Spleen (tissue), 11 donors: ENCODE data around the gene XPO4. TPM values are rescaled to one million over a fixed set of nuclear protein-coding genes. Genes with fewer than 3 reads are reported as not detected.
A peak's percentile ranks its signal among the peaks of the same experiment; 100 is the strongest.

ENCODE experiments used
- DNase-seq: peaks from one replicate; pipeline ENCODE4 v3.0.0-alpha.2; 2020
- H3K27ac ChIP-seq, 8 donors: fragments of 200-600 bp; sonication (generic) in 7 of 8; 1 replicate in 4 of 8; 2 replicates in 4 of 8; pipeline versions ENCODE4 v1.5.0 to v1.8.0; 2016 to 2021; ENCODE audit warnings: inconsistent platforms in 4 of 8, mild to moderate bottlenecking in 4 of 8, moderate library complexity in 1 of 8
- H3K27me3 ChIP-seq, 7 donors: fragments of 200-600 bp; sonication (generic) in 6 of 7; replicated peaks in 1 of 7; 1 replicate in 4 of 7; 2 replicates in 3 of 7; pipeline versions ENCODE4 v1.5.0 to v1.8.0; 2016 to 2021; ENCODE audit warnings: inconsistent platforms in 3 of 7, mild to moderate bottlenecking in 1 of 7
- H3K36me3 ChIP-seq, 6 donors: fragments of 200-600 bp; sonication (generic) in 5 of 6; 1 replicate in 4 of 6; 2 replicates in 2 of 6; pipeline versions ENCODE4 v1.5.0 to v1.8.0; 2016 to 2021; ENCODE audit warnings: inconsistent platforms in 2 of 6
- H3K4me1 ChIP-seq, 6 donors: fragments of 200-600 bp; sonication (generic) in 5 of 6; 1 replicate in 3 of 6; 2 replicates in 3 of 6; pipeline versions ENCODE4 v1.5.0 to v1.8.0; 2016 to 2021; ENCODE audit warnings: inconsistent platforms in 3 of 6
- H3K4me3 ChIP-seq, 8 donors: fragments of 200-600 bp; sonication (generic) in 7 of 8; 1 replicate in 4 of 8; 2 replicates in 4 of 8; pipeline versions ENCODE4 v1.5.0 to v1.8.0; 2016 to 2021; ENCODE audit warnings: inconsistent platforms in 4 of 8, mild to moderate bottlenecking in 4 of 8, moderate library complexity in 2 of 8
- H3K9me3 ChIP-seq, 8 donors: fragments of 200-600 bp; sonication (generic) in 7 of 8; 1 replicate in 4 of 8; 2 replicates in 4 of 8; pipeline versions ENCODE4 v1.5.0 to v1.8.0; 2016 to 2021; ENCODE audit warnings: inconsistent platforms in 4 of 8
- CTCF ChIP-seq, 11 experiments: fragments of 200-600 bp in 7 of 11; fragments of 450-650 bp in 4 of 11; sonication (generic) in 4 of 11; IDR thresholded peaks in 8 of 11; conservative IDR thresholded peaks in 3 of 11; 1 replicate in 7 of 11; 2 replicates in 4 of 11; pipeline versions ENCODE4 v1.4.0 to v1.8.0; 2016 to 2021; ENCODE audit warnings: antibody characterized with exemption in 11 of 11, inconsistent platforms in 4 of 11, mild to moderate bottlenecking in 1 of 11
- POLR2A ChIP-seq, 3 donors: fragments of 450-650 bp; IDR thresholded peaks; one replicate each; pipeline ENCODE4 v1.5.1; 2017; ENCODE audit warnings: antibody characterized with exemption in 3 of 3, mild to moderate bottlenecking in 1 of 3
- POLR2AphosphoS5 ChIP-seq, 3 donors: sonication (generic); formaldehyde crosslinking; IDR thresholded peaks; one replicate each; pipeline ENCODE4 v1.5.1; 2017; ENCODE audit warnings: antibody characterized with exemption in 3 of 3
- WGBS, 5 donors: extraction: QIAGEN DNeasy Blood & Tissue Kit in 3 of 5; methylation state at CpG; one replicate each; pipeline versions ENCODE4 v1.1.5 to v1.1.7; 2013 to 2018; 5-methylcytosine and 5-hydroxymethylcytosine counted together
- intact Hi-C: fragments of 100-400 bp; cut with DNase I; formaldehyde crosslinking; loops from one replicate; pipeline ENCODE4 v1.15.0; 2023; ENCODE audit warnings: low total_unique reads
- polyA plus RNA-seq, 3 donors: library from polyadenylated mRNA; stranded (reverse); fragments of 200-250 nt; gene quantifications; one replicate each; pipeline ENCODE4 v1.2.1, GENCODE V29; 2013
- total RNA-seq, 7 donors: library from RNA; depleted of rRNA in 3 of 7; stranded (reverse); fragments of >200 nt in 3 of 7; fragmentation: NEBNext Ultra II Directional in 4 of 7; extraction: Animal tissue kit (Norgen Biotek cat#: 25700) in 4 of 7; gene quantifications; one replicate each; pipeline versions ENCODE4 v1.1.0 to v1.2.1, GENCODE V29; 2016 to 2021
- donor health status: healthy with polysubstance abuse.
- donor health status: DM: no; HTN: no; CAD: no; lungs with moderate emphysema.
- donor health status: DM: no; HTN: no; CAD: no.
- donor health status: Bipolar disorder and iron deficiency.
- donor health status: healthy.
- donor health status: DM: no; HTN: no; CAD: no.
- donor health status: DM: yes; HTN: yes; CAD: no.

XPO4 gene
- total and polyA plus RNA-seq, 10 donors, result 3.1 to 23.1 (median 17.5) TPM

- Histone ChIP-seq H3K4me1 (peaks cover 0 to 28% (median 14%) of the 10 kb centered on the region in 6 donors), H3K4me3 (peak overlapping the region; percentile 61 to 79 (median 66)), H3K9me3 (peaks cover 4 to 31% (median 28%) of the 10 kb centered on the region in 8 donors), H3K27me3 (no peaks in the 10 kb centered on the region), H3K36me3 (peaks cover 0 to 35% (median 0%) of the 10 kb centered on the region in 6 donors), H3K27ac (peak overlapping the region; percentile 87 to 96 (median 92))
- no peak for DNase-seq
- WGBS, 5 donors, result 73 to 86% (median 82%) methylated on average over 10 of the region's 10 CpGs
- intact Hi-C loops, result loop anchor here (10.0 kb wide), 1 partner anchor 58 kb away; no protein-coding TSS in a partner anchor
- TF ChIP-seq CTCF (IDR thresholded peaks at IDR 0.05 in 8 of 11, conservative IDR thresholded peaks at IDR 0.05 in 3 of 11) (no peak), POLR2A (IDR thresholded peaks at IDR 0.05) (no peak), POLR2AphosphoS5 (IDR thresholded peaks at IDR 0.05) (no peak)
Observed at GRCh38 chr13:20772401-20773131, 130.0 kb downstream of the XPO4 start.

GRCh38 chr13:20769834-20770233 lies 132.7 kb downstream of the XPO4 start:
- H3K27me3 ChIP-seq, result no peaks in the 10 kb centered on the region
- no peak for DNase-seq
- H3K4me1 ChIP-seq, result peaks cover 0 to 27% (median 14%) of the 10 kb centered on the region in 6 donors
- WGBS, 5 donors, result 94 to 100% (median 98%) methylated on average over 1 of the region's 1 CpG
- H3K4me3 ChIP-seq, result no peak overlapping the region
- intact Hi-C loops, result loop anchor here (10.0 kb wide), 1 partner anchor 55 kb away; no protein-coding TSS in a partner anchor
- TF ChIP-seq POLR2A (IDR thresholded peaks at IDR 0.05), result no peak
- no peak for TF ChIP-seq POLR2AphosphoS5 (IDR thresholded peaks at IDR 0.05)
- TF ChIP-seq CTCF (IDR thresholded peaks at IDR 0.05 in 8 of 11, conservative IDR thresholded peaks at IDR 0.05 in 3 of 11), result no peak
- H3K9me3 ChIP-seq, result peaks cover 4 to 44% (median 40%) of the 10 kb centered on the region in 8 donors
- H3K36me3 ChIP-seq, result peaks cover 0 to 35% (median 0%) of the 10 kb centered on the region in 6 donors
- no peak overlapping the region for H3K27ac ChIP-seq

GRCh38 chr13:20769091-20769490 lies 133.5 kb downstream of the XPO4 start:
- Histone ChIP-seq H3K4me1 (peaks cover 0 to 19% (median 13%) of the 10 kb centered on the region in 6 donors), H3K27ac (no peak overlapping the region), H3K9me3 (peaks cover 4 to 44% (median 40%) of the 10 kb centered on the region in 8 donors), H3K4me3 (no peak overlapping the region), H3K27me3 (no peaks in the 10 kb centered on the region), H3K36me3 (peaks cover 0 to 35% (median 0%) of the 10 kb centered on the region in 6 donors)
- TF ChIP-seq CTCF (IDR thresholded peaks at IDR 0.05 in 8 of 11, conservative IDR thresholded peaks at IDR 0.05 in 3 of 11), result no peak
- no peak for TF ChIP-seq POLR2AphosphoS5 (IDR thresholded peaks at IDR 0.05)
- no peak for TF ChIP-seq POLR2A (IDR thresholded peaks at IDR 0.05)
- 21 to 67% (median 59%) methylated on average over 2 of the region's 2 CpGs for whole genome bisulfite sequencing, 5 donors
- no peak for DNase-seq
- intact Hi-C loops, result no loop called here

GRCh38 chr13:20767309-20767943 lies 135.1 kb downstream of the XPO4 start:
- DNase-seq, result no peak
- WGBS, 5 donors, result 89 to 99% (median 96%) methylated on average over 2 of the region's 2 CpGs
- no peak overlapping the region for H3K27ac ChIP-seq
- intact Hi-C loops, result no loop called here
- H3K27me3 ChIP-seq, result no peaks in the 10 kb centered on the region
- H3K4me3 ChIP-seq, result no peak overlapping the region
- H3K36me3 ChIP-seq, result peaks cover 0 to 35% (median 0%) of the 10 kb centered on the region in 6 donors
- H3K9me3 ChIP-seq, result peaks cover 4 to 44% (median 40%) of the 10 kb centered on the region in 8 donors
- peaks cover 0 to 8% (median 2%) of the 10 kb centered on the region in 6 donors for H3K4me1 ChIP-seq
- no peak for TF ChIP-seq POLR2A (IDR thresholded peaks at IDR 0.05)
- no peak for TF ChIP-seq CTCF (IDR thresholded peaks at IDR 0.05 in 8 of 11, conservative IDR thresholded peaks at IDR 0.05 in 3 of 11)
- TF ChIP-seq POLR2AphosphoS5 (IDR thresholded peaks at IDR 0.05), result no peak
